ENCODE data around the gene LCOR.

The LCOR gene

GRCh38 chr10:96991313-96991841 is 159.3 kb downstream of the LCOR start:
- DNase-seq, result no peak

GRCh38 chr10:96992721-96993120 is 160.6 kb downstream of the LCOR start:
- no peak for DNase-seq

- no peak for DNase-seq
These were observed 163.8 kb downstream of the LCOR start for GRCh38 chr10:96995851-96996250.

- DNase-seq, result no peak
These were observed 164.3 kb downstream of the LCOR start for GRCh38 chr10:96996275-96996965.

GRCh38 chr10:96998329-96998888 is 166.3 kb downstream of the LCOR start:
- DNase-seq, result no peak

GRCh38 chr10:96999337-96999736 is 167.2 kb downstream of the LCOR start:
- no peak for DNase-seq

GRCh38 chr10:96999987-97000386 is 167.9 kb downstream of the LCOR start:
- DNase-seq, result no peak

- DNase-seq, result no peak
These were observed 168.5 kb downstream of the LCOR start for GRCh38 chr10:97000487-97001182.

- no peak for DNase-seq
These were observed 169.3 kb downstream of the LCOR start for GRCh38 chr10:97001183-97001991.

- DNase-seq, result no peak
These were observed 170.6 kb downstream of the LCOR start for GRCh38 chr10:97002670-97003069.

GRCh38 chr10:97003151-97003803 is 171.2 kb downstream of the LCOR start:
- DNase-seq, result no peak

GRCh38 chr10:97003804-97004201 is 171.7 kb downstream of the LCOR start:
- no peak for DNase-seq

- no peak for DNase-seq
These were observed 172.5 kb downstream of the LCOR start for GRCh38 chr10:97004591-97004990.

GRCh38 chr10:97005349-97005748 is 173.3 kb downstream of the LCOR start:
- no peak for DNase-seq

- no peak for DNase-seq
These were observed 174.3 kb downstream of the LCOR start for GRCh38 chr10:97006364-97006763.

- no peak for DNase-seq
These were observed 175.3 kb downstream of the LCOR start for GRCh38 chr10:97007417-97007816.

- no peak for DNase-seq
These were observed 178.7 kb downstream of the LCOR start for GRCh38 chr10:97010695-97011206.

- no peak for DNase-seq
These were observed 179.3 kb downstream of the LCOR start for GRCh38 chr10:97011397-97011796.

- no peak for DNase-seq
These were observed 180.4 kb downstream of the LCOR start for GRCh38 chr10:97012470-97012869.

- DNase-seq, result no peak
These were observed 181.5 kb downstream of the LCOR start for GRCh38 chr10:97013568-97013967.

- no peak for DNase-seq
These were observed 181.9 kb downstream of the LCOR start for GRCh38 chr10:97013983-97014382.

GRCh38 chr10:97015240-97015639 is 183.1 kb downstream of the LCOR start:
- DNase-seq, result no peak
